ENCODE results near the gene TEX12.
A peak's percentile ranks its signal among the peaks of the same experiment; 100 is the strongest.

The TEX12 gene

DNA sequence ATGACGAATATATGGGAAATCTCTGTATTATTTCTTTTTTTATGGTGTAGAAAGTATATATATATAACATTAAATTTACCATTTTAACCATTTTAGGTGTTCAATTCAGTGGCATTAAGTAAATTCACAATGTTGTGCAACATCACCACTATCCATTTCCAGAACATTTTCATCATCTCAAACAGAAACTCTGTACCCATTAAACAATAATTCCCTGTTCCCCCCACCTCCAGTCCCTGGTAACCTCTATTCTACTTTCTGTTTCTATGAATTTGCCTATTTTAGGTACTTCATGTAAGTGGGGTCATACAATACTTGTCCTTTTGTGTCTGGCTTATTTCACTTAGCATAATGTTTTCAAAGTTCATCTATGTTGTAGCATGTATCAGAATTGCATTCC, 43.7 kb downstream of the TEX12 start:
- DNase-seq (ENCODE audit: insufficient read length, low spot score) (no peak), FAIRE-seq (no peak)

DNA sequence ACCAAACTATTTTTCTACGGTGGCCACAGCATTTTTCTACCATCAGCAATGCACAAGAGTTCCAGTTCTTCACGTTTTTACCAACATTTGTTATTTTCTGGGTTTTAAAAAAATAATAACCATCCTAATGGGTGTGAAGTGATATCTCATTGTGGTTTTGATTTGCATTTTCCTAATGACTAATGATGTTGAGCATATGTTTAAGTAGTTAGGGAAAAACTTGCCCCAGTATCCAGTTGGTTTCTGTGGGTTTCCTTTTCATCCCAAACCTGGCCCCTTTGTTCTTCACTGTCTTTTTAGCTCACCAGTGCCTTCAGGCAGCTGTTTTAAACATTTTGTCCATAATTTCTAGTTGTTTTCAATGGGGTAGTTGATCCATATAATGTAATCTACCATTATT, 44.4 kb downstream of the TEX12 start:
- FAIRE-seq = peak; percentile 45
- no peak for DNase-seq (ENCODE audit: insufficient read length, low spot score)

DNA sequence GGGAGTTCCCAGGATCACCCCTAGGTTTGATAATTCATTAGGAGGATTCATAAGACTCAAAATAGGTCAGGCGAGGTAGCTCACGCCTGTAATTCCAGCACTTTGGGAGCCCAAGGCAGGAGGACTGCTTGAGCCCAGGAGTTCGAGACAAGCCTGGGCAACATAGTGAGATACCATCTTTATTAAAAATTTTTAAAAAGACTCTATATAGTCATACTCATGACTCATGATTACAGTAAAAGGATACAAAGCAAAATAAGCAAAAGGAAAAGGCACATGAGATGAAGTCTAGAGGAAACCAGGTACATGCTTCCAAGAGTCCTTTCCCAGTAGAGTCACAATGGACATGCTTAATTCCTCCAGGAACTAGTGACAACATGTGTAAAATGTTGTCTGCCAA, 45.1 kb downstream of the TEX12 start:
- no peak for FAIRE-seq
- no peak for DNase-seq (ENCODE audit: insufficient read length, low spot score)

DNA sequence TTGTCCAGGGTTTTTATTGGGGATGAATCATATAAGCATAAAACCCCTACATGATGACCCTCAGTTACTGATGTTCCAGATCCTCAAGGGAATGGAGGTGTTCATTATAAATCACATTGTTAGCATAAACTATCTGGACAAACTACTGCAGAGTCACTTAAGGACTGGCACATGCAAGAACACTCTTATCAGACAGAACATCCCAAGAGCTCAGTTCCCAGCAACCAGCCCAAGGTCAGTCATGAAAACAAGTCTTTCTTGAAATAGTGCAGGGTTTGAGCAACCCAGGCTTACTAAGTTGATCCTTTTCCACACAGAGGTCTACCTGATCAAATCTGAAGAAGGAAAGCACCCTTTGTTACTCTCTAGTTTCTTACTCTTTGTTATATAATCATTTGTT, 45.5 kb downstream of the TEX12 start:
- FAIRE-seq (no peak), DNase-seq (ENCODE audit: insufficient read length, low spot score) (no peak)

DNA sequence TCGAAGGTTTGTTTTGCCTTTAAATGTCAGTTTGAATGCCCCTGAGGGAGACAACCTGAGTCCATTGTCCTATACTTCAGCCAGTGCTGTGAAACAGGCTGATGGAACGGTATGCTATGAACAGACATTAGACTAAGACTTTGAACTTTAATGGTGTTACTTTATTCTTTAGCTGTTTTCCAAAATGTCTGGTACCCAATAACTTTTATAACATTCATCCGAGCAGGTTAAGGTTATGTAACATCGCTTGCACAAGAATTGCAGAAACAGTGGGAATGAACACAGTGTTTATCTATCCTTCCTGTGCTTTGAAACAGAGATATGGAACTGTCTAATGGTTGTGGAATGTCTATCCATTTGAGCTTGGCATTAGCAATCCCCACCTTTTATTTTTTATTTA, 46.6 kb downstream of the TEX12 start:
- DNase-seq (ENCODE audit: insufficient read length, low spot score) (no peak), FAIRE-seq (no peak)

DNA sequence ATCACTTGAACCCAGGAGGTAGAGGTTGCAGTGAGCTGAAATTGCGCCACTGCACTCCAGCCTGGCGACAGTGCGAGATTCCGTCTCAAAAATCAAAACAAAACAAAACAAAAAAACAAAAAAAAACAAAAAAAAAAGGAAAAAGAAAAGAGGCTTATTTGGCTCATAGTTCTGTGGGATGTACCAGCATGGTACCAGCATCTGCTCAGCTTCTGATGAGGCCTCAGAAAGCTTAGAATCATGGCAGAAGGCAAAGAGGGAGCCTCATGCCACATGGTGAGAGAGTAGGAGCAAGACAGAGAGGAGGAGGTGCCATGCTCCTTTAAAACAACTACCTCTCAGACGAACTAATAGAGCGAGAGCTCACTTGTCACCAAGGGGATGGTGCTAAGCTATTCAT, 48.4 kb downstream of the TEX12 start:
- no peak for DNase-seq (ENCODE audit: insufficient read length, low spot score)
- no peak for FAIRE-seq

DNA sequence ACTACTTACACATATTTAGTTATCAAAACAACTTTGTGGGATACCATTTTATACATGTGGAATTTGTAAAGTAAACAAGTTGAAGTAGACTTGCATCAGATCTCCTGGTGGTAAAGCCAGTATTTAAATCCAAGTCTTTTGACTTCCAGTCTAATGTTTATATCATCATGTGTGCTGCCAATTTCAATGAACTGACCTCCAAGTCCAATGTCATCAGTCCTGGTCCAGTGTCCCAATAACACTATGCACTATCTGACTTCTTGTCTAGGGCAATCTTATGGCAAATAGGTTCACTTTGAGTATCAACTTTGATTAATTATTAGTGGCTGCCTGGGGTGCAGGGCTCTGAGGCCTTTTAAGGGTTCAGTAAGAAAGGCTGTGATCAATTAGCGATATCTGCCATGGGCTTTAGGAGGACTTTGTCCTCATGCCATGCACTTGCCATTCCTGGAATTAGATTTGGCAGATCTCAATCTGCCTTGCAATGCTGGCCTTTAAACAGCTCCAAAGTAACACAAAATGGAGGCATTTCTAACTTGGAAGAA, 49.5 kb downstream of the TEX12 start:
- no peak for FAIRE-seq
- no peak for DNase-seq (ENCODE audit: insufficient read length, low spot score)

DNA sequence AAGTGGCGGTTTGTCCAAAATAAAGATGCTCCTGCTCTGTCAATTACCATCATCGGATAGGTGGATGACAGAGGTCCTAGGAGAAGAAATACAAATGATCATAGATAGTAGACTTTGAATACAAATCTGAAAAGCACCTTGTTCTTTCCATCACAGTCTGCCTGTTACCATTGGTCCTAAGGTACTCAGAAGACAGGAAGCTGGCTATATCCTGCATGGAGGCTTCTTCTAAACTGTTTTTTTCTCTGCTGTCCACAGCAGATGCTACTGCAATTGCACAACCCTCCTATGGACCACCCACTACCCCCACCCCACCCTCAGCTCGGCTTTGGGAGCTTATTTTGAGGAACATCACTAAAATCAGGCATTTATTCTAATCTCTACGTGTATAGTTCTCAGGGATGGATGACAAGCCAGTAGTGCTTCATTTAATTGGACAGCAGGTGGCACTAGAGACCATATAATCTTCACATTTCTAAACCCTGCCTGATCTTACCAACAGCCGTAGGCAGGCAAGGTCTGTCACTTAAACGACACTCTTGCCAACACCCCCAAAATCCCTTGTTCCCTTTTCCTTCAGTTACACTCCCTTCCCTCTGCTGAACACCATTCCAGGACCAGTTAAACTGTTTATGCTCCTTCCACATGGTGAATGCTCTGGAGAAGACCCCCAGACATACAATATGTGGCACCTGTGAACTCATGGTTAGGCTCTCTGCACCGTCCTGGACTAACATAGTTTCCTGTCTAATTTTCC, 52.5 kb downstream of the TEX12 start:
- FAIRE-seq = peak; percentile 87
- peak; percentile 44 for DNase-seq (ENCODE audit: insufficient read length, low spot score)

DNA sequence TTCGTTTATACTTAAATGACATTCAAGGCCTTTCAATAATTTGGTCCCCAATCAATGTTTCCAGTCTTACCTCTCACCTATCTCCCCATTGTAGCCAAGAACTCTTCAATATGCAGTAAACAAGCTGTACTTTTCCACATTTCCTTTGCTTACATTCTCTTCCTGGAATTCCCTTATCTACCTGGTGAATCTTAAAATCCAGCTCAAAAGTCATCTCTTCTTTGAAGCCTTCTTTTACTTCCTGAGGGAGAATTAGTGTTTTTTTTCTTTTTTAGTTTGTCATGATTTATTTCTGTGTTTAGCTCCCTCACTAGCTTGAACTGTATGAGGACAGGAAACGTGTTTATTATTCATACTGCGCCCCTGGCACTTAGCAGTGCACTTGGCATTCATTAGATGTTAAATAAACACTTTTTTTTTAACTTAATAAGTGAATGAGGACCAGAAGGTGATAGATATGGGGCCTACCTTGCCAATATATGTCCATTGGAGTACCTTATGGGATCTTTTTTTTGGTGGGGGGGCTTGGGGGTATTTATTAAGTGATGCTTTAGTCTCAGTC, 54.2 kb downstream of the TEX12 start:
- FAIRE-seq (no peak), DNase-seq (ENCODE audit: insufficient read length, low spot score) (no peak)

Measured in GM19239 (cell line).